ENCODE results near the gene GPANK1. TPM values are rescaled to one million over a fixed set of nuclear protein-coding genes. Genes with fewer than 3 reads are reported as not detected.
A peak's percentile ranks its signal among the peaks of the same experiment; 100 is the strongest.

The GPANK1 gene
- total and polyA plus RNA-seq, 2 of the 13 experiments (the other 11 are each of a cell fraction or from before 2014, with no cell fraction given), result 15.4 to 22.8 TPM

DNA sequence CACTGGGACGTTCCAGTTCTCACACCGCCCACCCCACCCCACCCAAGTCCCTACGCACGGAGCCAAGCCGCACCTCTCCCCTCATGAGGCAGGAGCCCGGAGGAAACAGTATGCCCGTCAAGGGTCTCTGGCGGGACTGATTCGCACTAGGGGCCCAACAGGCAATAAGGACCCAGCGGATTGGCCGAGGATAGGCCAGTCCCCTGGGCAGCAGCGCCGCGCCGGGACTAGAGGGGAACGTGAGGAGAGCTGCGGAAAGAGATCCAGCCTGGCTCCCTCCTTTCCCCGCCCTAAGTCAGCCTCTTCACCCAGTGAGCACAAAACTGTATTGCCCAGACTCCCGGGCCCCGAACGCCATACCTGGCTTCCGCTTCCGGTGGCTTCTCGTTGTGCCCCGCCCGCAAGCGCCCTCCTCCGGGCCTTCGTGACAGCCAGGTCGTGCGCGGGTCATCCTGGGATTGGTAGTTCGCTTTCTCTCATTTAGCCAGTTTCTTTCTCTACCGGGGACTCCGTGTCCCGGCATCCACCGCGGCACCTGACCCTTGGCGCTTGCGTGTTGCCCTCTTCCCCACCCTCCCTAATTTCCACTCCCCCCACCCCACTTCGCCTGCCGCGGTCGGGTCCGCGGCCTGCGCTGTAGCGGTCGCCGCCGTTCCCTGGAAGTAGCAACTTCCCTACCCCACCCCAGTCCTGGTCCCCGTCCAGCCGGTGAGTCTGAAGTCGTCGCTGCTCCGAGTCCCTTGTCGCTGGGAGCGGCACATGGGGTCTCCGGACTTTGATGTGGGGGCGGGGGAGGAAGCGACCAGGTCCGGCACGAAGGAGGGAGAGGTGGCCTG lies 922 bp upstream of the GPANK1 start, which contains the start of gene CSNK2B (continued):
- TF ChIP-seq, protein P1, sequence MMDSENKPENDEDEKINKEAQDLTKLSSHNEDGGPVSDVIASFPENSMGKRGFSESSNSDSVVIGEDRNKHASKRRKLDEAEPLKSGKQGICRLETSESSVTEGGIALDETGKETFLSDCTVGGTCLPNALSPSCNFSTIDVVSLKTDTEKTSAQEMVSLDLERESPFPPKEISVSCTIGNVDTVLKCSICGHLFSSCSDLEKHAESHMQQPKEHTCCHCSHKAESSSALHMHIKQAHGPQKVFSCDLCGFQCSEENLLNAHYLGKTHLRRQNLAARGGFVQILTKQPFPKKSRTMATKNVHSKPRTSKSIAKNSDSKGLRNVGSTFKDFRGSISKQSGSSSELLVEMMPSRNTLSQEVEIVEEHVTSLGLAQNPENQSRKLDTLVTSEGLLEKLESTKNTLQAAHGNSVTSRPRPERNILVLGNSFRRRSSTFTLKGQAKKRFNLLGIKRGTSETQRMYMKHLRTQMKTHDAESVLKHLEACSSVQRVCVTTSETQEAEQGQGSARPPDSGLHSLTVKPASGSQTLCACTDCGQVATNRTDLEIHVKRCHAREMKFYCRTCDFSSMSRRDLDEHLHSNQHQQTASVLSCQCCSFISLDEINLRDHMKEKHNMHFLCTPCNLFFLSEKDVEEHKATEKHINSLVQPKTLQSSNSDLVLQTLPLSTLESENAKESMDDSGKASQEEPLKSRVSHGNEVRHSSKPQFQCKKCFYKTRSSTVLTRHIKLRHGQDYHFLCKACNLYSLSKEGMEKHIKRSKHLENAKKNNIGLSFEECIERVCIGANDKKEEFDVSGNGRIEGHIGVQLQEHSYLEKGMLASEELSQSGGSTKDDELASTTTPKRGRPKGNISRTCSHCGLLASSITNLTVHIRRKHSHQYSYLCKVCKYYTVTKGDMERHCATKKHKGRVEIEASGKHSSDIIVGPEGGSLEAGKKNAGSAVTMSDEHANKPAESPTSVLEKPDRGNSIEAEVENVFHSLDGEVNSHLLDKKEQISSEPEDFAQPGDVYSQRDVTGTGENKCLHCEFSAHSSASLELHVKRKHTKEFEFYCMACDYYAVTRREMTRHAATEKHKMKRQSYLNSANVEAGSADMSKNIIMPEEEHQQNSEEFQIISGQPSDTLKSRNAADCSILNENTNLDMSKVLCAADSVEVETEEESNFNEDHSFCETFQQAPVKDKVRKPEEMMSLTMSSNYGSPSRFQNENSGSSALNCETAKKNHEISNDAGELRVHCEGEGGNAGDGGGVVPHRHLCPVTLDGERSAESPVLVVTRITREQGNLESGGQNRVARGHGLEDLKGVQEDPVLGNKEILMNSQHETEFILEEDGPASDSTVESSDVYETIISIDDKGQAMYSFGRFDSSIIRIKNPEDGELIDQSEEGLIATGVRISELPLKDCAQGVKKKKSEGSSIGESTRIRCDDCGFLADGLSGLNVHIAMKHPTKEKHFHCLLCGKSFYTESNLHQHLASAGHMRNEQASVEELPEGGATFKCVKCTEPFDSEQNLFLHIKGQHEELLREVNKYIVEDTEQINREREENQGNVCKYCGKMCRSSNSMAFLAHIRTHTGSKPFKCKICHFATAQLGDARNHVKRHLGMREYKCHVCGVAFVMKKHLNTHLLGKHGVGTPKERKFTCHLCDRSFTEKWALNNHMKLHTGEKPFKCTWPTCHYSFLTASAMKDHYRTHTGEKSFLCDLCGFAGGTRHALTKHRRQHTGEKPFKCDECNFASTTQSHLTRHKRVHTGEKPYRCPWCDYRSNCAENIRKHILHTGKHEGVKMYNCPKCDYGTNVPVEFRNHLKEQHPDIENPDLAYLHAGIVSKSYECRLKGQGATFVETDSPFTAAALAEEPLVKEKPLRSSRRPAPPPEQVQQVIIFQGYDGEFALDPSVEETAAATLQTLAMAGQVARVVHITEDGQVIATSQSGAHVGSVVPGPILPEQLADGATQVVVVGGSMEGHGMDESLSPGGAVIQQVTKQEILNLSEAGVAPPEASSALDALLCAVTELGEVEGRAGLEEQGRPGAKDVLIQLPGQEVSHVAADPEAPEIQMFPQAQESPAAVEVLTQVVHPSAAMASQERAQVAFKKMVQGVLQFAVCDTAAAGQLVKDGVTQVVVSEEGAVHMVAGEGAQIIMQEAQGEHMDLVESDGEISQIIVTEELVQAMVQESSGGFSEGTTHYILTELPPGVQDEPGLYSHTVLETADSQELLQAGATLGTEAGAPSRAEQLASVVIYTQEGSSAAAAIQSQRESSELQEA (CRISPR knock-in tag; IDR thresholded peaks at IDR 0.05; ENCODE audit: not compliant biosample characterization), result peak; percentile 8
- peak; percentile 18; the same call in 1 of the 2 replicates for TF ChIP-seq ZNF33A (CRISPR knock-in tag; IDR thresholded peaks at IDR 0.05; ENCODE audit: borderline replicate concordance)
- TF ChIP-seq SP140L (CRISPR knock-in tag; IDR thresholded peaks at IDR 0.05; ENCODE audit: borderline replicate concordance), result no peak
- no peak for TF ChIP-seq ZNF496 (CRISPR knock-in tag; IDR thresholded peaks at IDR 0.05; ENCODE audit: insufficient replicate concordance)
- TF ChIP-seq ZNF782 (CRISPR knock-in tag; IDR thresholded peaks at IDR 0.05; ENCODE audit: borderline replicate concordance), result no peak
- peak; percentile 79 for TF ChIP-seq ZNF224 (CRISPR knock-in tag; IDR thresholded peaks at IDR 0.05)
- no peak for TF ChIP-seq ZNF234 (CRISPR knock-in tag; conservative IDR thresholded peaks at IDR 0.05)
- TF ChIP-seq HOXA5 (CRISPR knock-in tag; IDR thresholded peaks at IDR 0.05), result no peak
- TF ChIP-seq, protein P2, sequence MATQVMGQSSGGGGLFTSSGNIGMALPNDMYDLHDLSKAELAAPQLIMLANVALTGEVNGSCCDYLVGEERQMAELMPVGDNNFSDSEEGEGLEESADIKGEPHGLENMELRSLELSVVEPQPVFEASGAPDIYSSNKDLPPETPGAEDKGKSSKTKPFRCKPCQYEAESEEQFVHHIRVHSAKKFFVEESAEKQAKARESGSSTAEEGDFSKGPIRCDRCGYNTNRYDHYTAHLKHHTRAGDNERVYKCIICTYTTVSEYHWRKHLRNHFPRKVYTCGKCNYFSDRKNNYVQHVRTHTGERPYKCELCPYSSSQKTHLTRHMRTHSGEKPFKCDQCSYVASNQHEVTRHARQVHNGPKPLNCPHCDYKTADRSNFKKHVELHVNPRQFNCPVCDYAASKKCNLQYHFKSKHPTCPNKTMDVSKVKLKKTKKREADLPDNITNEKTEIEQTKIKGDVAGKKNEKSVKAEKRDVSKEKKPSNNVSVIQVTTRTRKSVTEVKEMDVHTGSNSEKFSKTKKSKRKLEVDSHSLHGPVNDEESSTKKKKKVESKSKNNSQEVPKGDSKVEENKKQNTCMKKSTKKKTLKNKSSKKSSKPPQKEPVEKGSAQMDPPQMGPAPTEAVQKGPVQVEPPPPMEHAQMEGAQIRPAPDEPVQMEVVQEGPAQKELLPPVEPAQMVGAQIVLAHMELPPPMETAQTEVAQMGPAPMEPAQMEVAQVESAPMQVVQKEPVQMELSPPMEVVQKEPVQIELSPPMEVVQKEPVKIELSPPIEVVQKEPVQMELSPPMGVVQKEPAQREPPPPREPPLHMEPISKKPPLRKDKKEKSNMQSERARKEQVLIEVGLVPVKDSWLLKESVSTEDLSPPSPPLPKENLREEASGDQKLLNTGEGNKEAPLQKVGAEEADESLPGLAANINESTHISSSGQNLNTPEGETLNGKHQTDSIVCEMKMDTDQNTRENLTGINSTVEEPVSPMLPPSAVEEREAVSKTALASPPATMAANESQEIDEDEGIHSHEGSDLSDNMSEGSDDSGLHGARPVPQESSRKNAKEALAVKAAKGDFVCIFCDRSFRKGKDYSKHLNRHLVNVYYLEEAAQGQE (IDR thresholded peaks at IDR 0.05; ENCODE audit: borderline replicate concordance in 1 of 2, low read depth in 1 of 2, low read length in 2 of 2), result peak in 1 of 2 experiments; percentile 48; a peak in 2 of 4 replicates
- no peak for TF ChIP-seq RXRB (CRISPR knock-in tag; IDR thresholded peaks at IDR 0.05; ENCODE audit: borderline replicate concordance)
- TF ChIP-seq, protein P3, sequence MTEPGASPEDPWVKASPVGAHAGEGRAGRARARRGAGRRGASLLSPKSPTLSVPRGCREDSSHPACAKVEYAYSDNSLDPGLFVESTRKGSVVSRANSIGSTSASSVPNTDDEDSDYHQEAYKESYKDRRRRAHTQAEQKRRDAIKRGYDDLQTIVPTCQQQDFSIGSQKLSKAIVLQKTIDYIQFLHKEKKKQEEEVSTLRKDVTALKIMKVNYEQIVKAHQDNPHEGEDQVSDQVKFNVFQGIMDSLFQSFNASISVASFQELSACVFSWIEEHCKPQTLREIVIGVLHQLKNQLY (CRISPR knock-in tag; IDR thresholded peaks at IDR 0.05), result no peak
- no peak for TF ChIP-seq KLF15 (CRISPR knock-in tag; IDR thresholded peaks at IDR 0.05; ENCODE audit: borderline replicate concordance)
- peak; percentile 71 for TF ChIP-seq ATF7-NPFF (CRISPR knock-in tag; IDR thresholded peaks at IDR 0.05; ENCODE audit: low read depth)
- peak; percentile 75 for TF ChIP-seq HDAC1 (CRISPR knock-in tag; IDR thresholded peaks at IDR 0.05)
- TF ChIP-seq GTF3A (CRISPR knock-in tag; conservative IDR thresholded peaks at IDR 0.05), result peak; percentile 40; the same call in 1 of the 2 replicates
- TF ChIP-seq ZNF672 (CRISPR knock-in tag; IDR thresholded peaks at IDR 0.05), result no peak

Measured in HepG2 (cell line).